HepG2 (cell line): ENCODE data around the gene ABHD17A. TPM values are rescaled to one million over a fixed set of nuclear protein-coding genes. Genes with fewer than 3 reads are reported as not detected.

Source experiments
- ATAC-seq: fragments of 200-7000 bp; cut with Tn5 transposase; 3 replicates; pipeline ENCODE4 v1.9.1; 2020; ENCODE audit warnings: mild to moderate bottlenecking, moderate library complexity
- BruUV-seq: library from RNA; stranded (reverse); fragments of 400-500 nt; replicated peaks from 2 replicates; lab custom pipeline; 2021; lab: Mats Ljungman, UMichigan
- CTCF ChIA-PET: fragments of 300-600 bp; formaldehyde crosslinking; extraction: SDS; loops from one replicate; lab custom pipeline; 2021; ENCODE audit warnings: low total read pairs, inconsistent platforms, low intra/inter-chr PET ratio; lab: Yijun Ruan, JAX
- POLR2A ChIA-PET: fragments of 350-600 bp; sonication (Branson Sonifier 250); formaldehyde crosslinking; loops from one replicate; lab custom pipeline; 2020; ENCODE audit warnings: antibody characterized with exemption, inconsistent platforms; lab: Yijun Ruan, JAX
- DNase-seq: peaks from one replicate; pipeline ENCODE4 v3.0.0-alpha.2; 2015; ENCODE audit warnings: low spot score
- FAIRE-seq: peaks from 3 replicates; lab custom pipeline; 2011; peaks lifted over from hg19 to GRCh38; lab: Jason Lieb, UNC
- H2AFZ ChIP-seq: one replicate; pipeline ENCODE4 v1.6.1; 2011; ENCODE audit warnings: low read length, inconsistent platforms
- H3K27ac ChIP-seq: fragments of 300-600 bp; 3 replicates; pipeline ENCODE4 v1.8.0; 2011; ENCODE audit warnings: mixed run types, mild to moderate bottlenecking, mixed read lengths, low read length, inconsistent platforms; ENCODE audit not compliant: insufficient read depth; ENCODE audit errors: extremely low read length
- H3K27me3 ChIP-seq, 2 experiments: fragments of 200-600 bp in 1 of 2; 2 replicates in 1 of 2; 3 replicates in 1 of 2; pipeline versions ENCODE4 v1.6.0 to v1.8.0; 2011; ENCODE audit warnings: low read length in 2 of 2, mild to moderate bottlenecking in 2 of 2, moderate library complexity in 2 of 2, inconsistent platforms in 1 of 2; ENCODE audit not compliant: insufficient read depth in 2 of 2, control insufficient read depth in 1 of 2
- H3K36me3 ChIP-seq, 2 experiments: fragments of 200-600 bp in 1 of 2; replicated peaks in 1 of 2; 2 replicates in 1 of 2; 3 replicates in 1 of 2; pipeline versions ENCODE4 v1.5.1 to v1.8.0; 2011; ENCODE audit warnings: low read length in 2 of 2, inconsistent platforms in 1 of 2; ENCODE audit not compliant: insufficient read depth in 2 of 2, control insufficient read depth in 1 of 2
- H3K4me1 ChIP-seq: 2 replicates; pipeline ENCODE4 v1.5.1; 2012; ENCODE audit warnings: low read length, inconsistent platforms; ENCODE audit not compliant: insufficient read depth
- H3K4me2 ChIP-seq: 2 replicates; pipeline ENCODE4 v1.6.0; 2011; ENCODE audit warnings: low read depth, low read length, inconsistent platforms
- H3K4me3 ChIP-seq, 3 experiments: fragments of 200-600 bp in 1 of 3; sonication (generic), shearing (Covaris generic) in 1 of 3; replicated peaks in 1 of 3; 2 replicates each; pipeline ENCODE4 v1.5.1; 2011 to 2016; ENCODE audit warnings: low read length in 3 of 3, inconsistent platforms in 2 of 3, low read depth in 2 of 3, mild to moderate bottlenecking in 2 of 3, control low read depth in 1 of 3, mixed read lengths in 1 of 3; ENCODE audit not compliant: insufficient read depth in 1 of 3
- H3K79me2 ChIP-seq: one replicate; pipeline ENCODE4 v1.6.1; 2011; ENCODE audit warnings: low read length, inconsistent platforms; ENCODE audit not compliant: insufficient read depth
- H3K9ac ChIP-seq: 2 replicates; pipeline ENCODE4 v1.6.0; 2011; ENCODE audit warnings: mild to moderate bottlenecking, low read depth, low read length, inconsistent platforms; ENCODE audit not compliant: insufficient read depth
- H3K9me3 ChIP-seq: 2 replicates; pipeline ENCODE4 v1.5.1; 2012; ENCODE audit warnings: mild to moderate bottlenecking, low read length
- H4K20me1 ChIP-seq: 2 replicates; pipeline ENCODE4 v1.6.0; 2011; ENCODE audit warnings: inconsistent platforms, mild to moderate bottlenecking, low read length, moderate library complexity; ENCODE audit not compliant: insufficient read depth
- FIP1L1 ChIP-seq: fragments of 200-400 bp; formaldehyde crosslinking; IDR thresholded peaks from 2 replicates; pipeline ENCODE4 v1.6.1; 2018; ENCODE audit warnings: low read depth, mild to moderate bottlenecking, low read length, moderate library complexity, borderline replicate concordance; ENCODE audit not compliant: insufficient read depth
- MEF2D ChIP-seq: sonication (generic); formaldehyde crosslinking; IDR thresholded peaks from 2 replicates; pipeline ENCODE4 v1.5.1; 2020; ENCODE audit warnings: mild to moderate bottlenecking, missing genetic modification reagents
- SMAD3 ChIP-seq: sonication (generic); formaldehyde crosslinking; IDR thresholded peaks from 2 replicates; pipeline ENCODE4 v1.4.0; 2020; ENCODE audit warnings: missing genetic modification reagents
- ZFP36L1 ChIP-seq: sonication (generic); formaldehyde crosslinking; IDR thresholded peaks from 2 replicates; pipeline ENCODE4 v1.8.0; 2022; ENCODE audit warnings: mild to moderate bottlenecking, missing genetic modification reagents, moderate library complexity
- ZNF263 ChIP-seq: sonication (generic); formaldehyde crosslinking; IDR thresholded peaks from 2 replicates; pipeline ENCODE4 v1.4.0; 2020; ENCODE audit warnings: missing genetic modification reagents
- ZNF317 ChIP-seq: sonication (generic); formaldehyde crosslinking; IDR thresholded peaks from 2 replicates; pipeline ENCODE4 v1.5.0; 2020; ENCODE audit warnings: mild to moderate bottlenecking, missing genetic modification reagents
- ZNF629 ChIP-seq: sonication (generic); formaldehyde crosslinking; conservative IDR thresholded peaks from 2 replicates; pipeline ENCODE4 v1.5.0; 2020; ENCODE audit warnings: missing genetic modification reagents
- ZNF781 ChIP-seq: sonication (generic); formaldehyde crosslinking; IDR thresholded peaks from 2 replicates; pipeline ENCODE4 v1.5.1; 2020; ENCODE audit warnings: borderline replicate concordance, mild to moderate bottlenecking, missing genetic modification reagents; ENCODE audit errors: not compliant biosample characterization
- ZNF891 ChIP-seq: sonication (generic); formaldehyde crosslinking; IDR thresholded peaks from 2 replicates; pipeline ENCODE4 v1.5.0; 2020; ENCODE audit warnings: mild to moderate bottlenecking, missing genetic modification reagents
- ZSCAN12 ChIP-seq: sonication (generic); formaldehyde crosslinking; IDR thresholded peaks from 2 replicates; pipeline ENCODE4 v1.9.0; 2021; ENCODE audit warnings: mild to moderate bottlenecking, missing genetic modification reagents
- WGBS: methylation state at CpG from one replicate; pipeline ENCODE4 v1.1.6; 2017; ENCODE audit warnings: low lambda C conversion rate; 5-methylcytosine and 5-hydroxymethylcytosine counted together
- in situ Hi-C: cut with HindIII; loops from 2 replicates; pipeline ENCODE4 v1.10.0; 2017; ENCODE audit warnings: low pct_unique_long_range_greater_than_20kb; ENCODE audit not compliant: extremely low pct_ligation_motif_present
- intact Hi-C: fragments of 100-400 bp; cut with micrococcal nuclease; formaldehyde crosslinking; loops from one replicate; pipeline ENCODE4 v1.10.0; 2022; ENCODE audit not compliant: unreplicated experiment
- polyA plus RNA-seq, 8 experiments: library from polyadenylated mRNA; depleted of rRNA in 3 of 8; stranded (reverse) in 7 of 8; unstranded in 1 of 8; fragments of >200 nt; fragmentation: Illumina TruSeq in 4 of 8; extraction: Trizol in 4 of 8; gene quantifications; 2 replicates each; pipeline versions ENCODE4 v1.2.1 to v1.2.3, GENCODE V29; 2011 to 2016; ENCODE audit warnings: low read depth in 4 of 8, missing spikeins in 1 of 8, mixed read lengths in 1 of 8; ENCODE audit not compliant: insufficient read depth in 1 of 8
- total RNA-seq, 5 experiments: library from RNA; depleted of rRNA; stranded (reverse); fragments of >200 nt; fragmentation: Illumina TruSeq; extraction: Trizol; gene quantifications; 2 replicates each; pipeline ENCODE4 v1.2.3, GENCODE V29; 2016; ENCODE audit warnings: low read depth in 1 of 5

ABHD17A gene
- total and polyA plus RNA-seq, 2 of the 13 experiments (the other 11 are each of a cell fraction or from before 2014, with no cell fraction given), result 27.7 to 40.8 TPM

DNA sequence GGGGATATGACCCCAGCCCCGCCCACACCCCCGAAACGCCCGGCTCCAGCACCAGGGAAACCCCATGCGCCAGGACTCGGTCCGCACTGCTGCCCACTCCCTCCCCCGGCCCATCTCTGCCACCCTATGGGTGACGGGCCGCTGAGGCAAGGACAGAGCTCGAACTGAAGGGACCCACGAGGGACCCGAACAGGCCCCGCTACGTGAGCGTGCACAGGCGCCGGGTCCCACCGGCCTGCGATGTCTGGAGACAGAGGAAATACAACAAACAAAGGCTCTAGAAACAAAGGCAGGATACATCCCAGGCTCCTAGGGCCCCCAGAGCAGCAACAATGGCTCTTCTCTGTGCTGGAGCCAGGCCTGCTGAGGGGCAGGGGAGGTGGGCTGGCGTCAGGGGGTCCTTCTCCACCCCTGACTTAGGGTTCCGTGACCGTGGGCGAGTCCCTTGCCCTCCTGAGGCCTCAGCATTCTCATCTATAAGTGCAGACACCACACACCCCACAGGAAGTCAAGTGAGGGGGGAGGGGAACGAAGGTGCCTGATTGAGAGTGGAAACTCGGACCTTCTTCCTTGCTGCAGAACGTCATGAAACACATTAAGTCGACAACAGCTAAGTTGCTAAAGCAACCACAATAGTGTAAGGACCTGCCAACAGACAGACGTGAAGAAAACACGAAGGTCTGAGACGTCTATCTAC is 3.1 kb downstream of the ABHD17A start:
- no peak overlapping the region for H3K4me2 ChIP-seq
- H3K27ac ChIP-seq, result no peak overlapping the region
- no peak overlapping the region for H3K4me3 ChIP-seq
- ChIA-PET CTCF (no interaction called here), POLR2A (no interaction called here)
- H2AFZ ChIP-seq, result no peak overlapping the region
- no peak for FAIRE-seq
- WGBS, result 92% methylated on average over 30 of the region's 31 CpGs
- peaks cover 34% of the 10 kb centered on the region for H3K4me1 ChIP-seq
- H3K27me3 ChIP-seq, result no peaks in the 10 kb centered on the region
- no peak for ATAC-seq
- no TSS peak for BruUV-seq
- DNase-seq, result no peak
- H4K20me1 ChIP-seq, result peaks cover 16% of the 10 kb centered on the region
- intact Hi-C loops, result loop anchor here (1.0 kb wide), 1 partner anchor 15 kb away; no protein-coding TSS in a partner anchor
- TF ChIP-seq ZNF263, result no peak
- no peak for TF ChIP-seq ZNF781 (CRISPR knock-in tag)
- no peak for TF ChIP-seq ZFP36L1 (CRISPR knock-in tag)
- no peak for TF ChIP-seq ZSCAN12 (CRISPR knock-in tag)
- no peak for TF ChIP-seq FIP1L1
- TF ChIP-seq ZNF317, result no peak
- no peak for TF ChIP-seq SMAD3 (CRISPR knock-in tag)
- TF ChIP-seq ZNF891, result no peak
- TF ChIP-seq MEF2D (CRISPR knock-in tag), result no peak
- TF ChIP-seq ZNF629 (CRISPR knock-in tag), result no peak
- H3K36me3 ChIP-seq, result peaks cover 0 to 3% of the 10 kb centered on the region in 2 experiments; a peak in 1 of 5 replicates
- no peaks in the 10 kb centered on the region for H3K9me3 ChIP-seq
- H3K9ac ChIP-seq, result peak overlapping the region; percentile 90; the same call in 1 of the 2 replicates
- in situ Hi-C loops, result no loop called here
- peaks cover 32% of the 10 kb centered on the region for H3K79me2 ChIP-seq
